Psoas muscle (tissue), 8 donors: ENCODE data around the gene MUC5B. TPM values are rescaled to one million over a fixed set of nuclear protein-coding genes. Genes with fewer than 3 reads are reported as not detected.

ENCODE experiments used
- ATAC-seq, 4 donors: fragments of 200-7000 bp; cut with Tn5 transposase; one replicate each; pipeline ENCODE4 v1.9.1; 2020; ENCODE audit warnings: moderate library complexity in 3 of 4, mild to moderate bottlenecking in 2 of 4
- DNase-seq, 2 donors: peaks; one replicate each; pipeline ENCODE4 v3.0.0-alpha.2; 2020
- H3K27ac ChIP-seq: fragments of 200-600 bp; one replicate; pipeline ENCODE4 v1.8.0; 2022
- H3K27me3 ChIP-seq, 3 donors: fragments of 200-600 bp in 1 of 3; one replicate each; pipeline versions ENCODE4 v1.6.1 to v1.8.0; 2013 to 2022; ENCODE audit warnings: low read length in 2 of 3, mild to moderate bottlenecking in 2 of 3, moderate library complexity in 1 of 3; ENCODE audit not compliant: insufficient read depth in 3 of 3
- H3K36me3 ChIP-seq, 2 donors: fragments of 200-600 bp in 1 of 2; one replicate each; pipeline versions ENCODE4 v1.6.1 to v1.8.0; 2013 to 2022; ENCODE audit warnings: low read depth in 1 of 2, mild to moderate bottlenecking in 1 of 2, moderate library complexity in 1 of 2; ENCODE audit not compliant: insufficient read depth in 1 of 2
- H3K4me1 ChIP-seq: fragments of 200-600 bp; one replicate; pipeline ENCODE4 v1.8.0; 2022
- H3K4me3 ChIP-seq: fragments of 200-600 bp; one replicate; pipeline ENCODE4 v1.8.0; 2022; ENCODE audit warnings: mild to moderate bottlenecking
- H3K9me3 ChIP-seq: fragments of 200-600 bp; one replicate; pipeline ENCODE4 v1.8.0; 2022
- WGBS, 3 donors: extraction: QIAGEN DNeasy Blood & Tissue Kit; methylation state at CpG; one replicate each; pipeline versions ENCODE4 v1.1.6 to v1.1.7; 2013; 5-methylcytosine and 5-hydroxymethylcytosine counted together
- intact Hi-C, 2 donors: fragments of 100-400 bp; cut with DNase I; formaldehyde crosslinking; loops; one replicate each; pipeline versions ENCODE4 v1.11.0 to v1.14.2; 2022
- polyA plus RNA-seq, 3 donors: library from polyadenylated mRNA; stranded (reverse); fragments of 200-250 nt; gene quantifications; one replicate each; pipeline ENCODE4 v1.2.3, GENCODE V29; 2013
- total RNA-seq, 4 donors: library from RNA; stranded (reverse); fragmentation: NEBNext Ultra II Directional in 2 of 4; extraction: Animal tissue kit (Norgen Biotek cat#: 25700) in 2 of 4; gene quantifications; one replicate each; pipeline versions ENCODE4 v1.2.1 to v1.2.4, GENCODE V29; 2021 to 2023
- TF ChIP-seq, protein P1 (sequence below): fragments of 200-600 bp; IDR thresholded peaks from one replicate; pipeline ENCODE4 v1.8.0; 2022; ENCODE audit warnings: antibody characterized with exemption
- donor health status: healthy with polysubstance abuse.
- donor health status: DM: no; HTN: no; CAD: no; lungs with moderate emphysema.
- donor health status: Bipolar disorder and iron deficiency.
- donor health status: healthy.
- donor health status: DM: yes; HTN: yes; CAD: no.
- donor health status: DM: no; HTN: no; CAD: no.
- donor health status: DM: no; HTN: no; CAD: no.
- donor health status: DM: yes; HTN: yes; CAD: no.

The MUC5B gene
- total and polyA plus RNA-seq, 7 donors = under 0.01 to 0.41 (median 0.11) TPM; not detected in 3

DNA sequence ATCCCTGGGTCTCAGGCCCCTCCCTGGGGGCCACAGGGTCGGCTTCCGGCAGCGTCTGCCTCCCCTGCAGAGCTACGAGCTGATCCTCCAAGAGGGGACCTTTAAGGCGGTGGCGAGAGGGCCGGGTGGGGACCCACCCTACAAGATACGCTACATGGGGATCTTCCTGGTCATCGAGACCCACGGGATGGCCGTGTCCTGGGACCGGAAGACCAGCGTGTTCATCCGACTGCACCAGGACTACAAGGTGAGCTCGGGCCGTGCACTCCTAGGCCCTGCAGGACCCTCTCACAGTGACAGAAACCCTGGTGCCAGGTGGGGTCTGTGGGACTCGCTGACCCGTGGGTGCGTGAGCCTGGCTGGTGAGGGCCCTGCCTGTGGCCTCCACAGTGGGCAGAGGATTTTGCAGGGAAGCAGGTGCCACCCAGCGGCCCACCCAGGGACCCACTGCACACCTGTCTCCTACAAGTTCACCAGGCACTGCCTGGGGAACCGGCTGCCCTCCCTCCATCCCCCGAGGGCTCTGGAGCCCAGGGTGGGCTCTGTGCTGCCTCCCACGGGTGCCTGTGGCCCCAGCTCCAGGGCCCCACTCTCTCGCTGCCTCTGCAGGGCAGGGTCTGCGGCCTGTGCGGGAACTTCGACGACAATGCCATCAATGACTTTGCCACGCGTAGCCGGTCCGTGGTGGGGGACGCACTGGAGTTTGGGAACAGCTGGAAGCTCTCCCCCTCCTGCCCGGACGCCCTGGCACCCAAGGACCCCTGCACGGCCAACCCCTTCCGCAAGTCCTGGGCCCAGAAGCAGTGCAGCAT lies 13.7 kb downstream of the MUC5B start:
- TF ChIP-seq, protein P1, sequence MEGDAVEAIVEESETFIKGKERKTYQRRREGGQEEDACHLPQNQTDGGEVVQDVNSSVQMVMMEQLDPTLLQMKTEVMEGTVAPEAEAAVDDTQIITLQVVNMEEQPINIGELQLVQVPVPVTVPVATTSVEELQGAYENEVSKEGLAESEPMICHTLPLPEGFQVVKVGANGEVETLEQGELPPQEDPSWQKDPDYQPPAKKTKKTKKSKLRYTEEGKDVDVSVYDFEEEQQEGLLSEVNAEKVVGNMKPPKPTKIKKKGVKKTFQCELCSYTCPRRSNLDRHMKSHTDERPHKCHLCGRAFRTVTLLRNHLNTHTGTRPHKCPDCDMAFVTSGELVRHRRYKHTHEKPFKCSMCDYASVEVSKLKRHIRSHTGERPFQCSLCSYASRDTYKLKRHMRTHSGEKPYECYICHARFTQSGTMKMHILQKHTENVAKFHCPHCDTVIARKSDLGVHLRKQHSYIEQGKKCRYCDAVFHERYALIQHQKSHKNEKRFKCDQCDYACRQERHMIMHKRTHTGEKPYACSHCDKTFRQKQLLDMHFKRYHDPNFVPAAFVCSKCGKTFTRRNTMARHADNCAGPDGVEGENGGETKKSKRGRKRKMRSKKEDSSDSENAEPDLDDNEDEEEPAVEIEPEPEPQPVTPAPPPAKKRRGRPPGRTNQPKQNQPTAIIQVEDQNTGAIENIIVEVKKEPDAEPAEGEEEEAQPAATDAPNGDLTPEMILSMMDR = no peak
- DNase-seq = peak; percentile 9 to 44
- H3K4me3 ChIP-seq = no peak overlapping the region

DNA sequence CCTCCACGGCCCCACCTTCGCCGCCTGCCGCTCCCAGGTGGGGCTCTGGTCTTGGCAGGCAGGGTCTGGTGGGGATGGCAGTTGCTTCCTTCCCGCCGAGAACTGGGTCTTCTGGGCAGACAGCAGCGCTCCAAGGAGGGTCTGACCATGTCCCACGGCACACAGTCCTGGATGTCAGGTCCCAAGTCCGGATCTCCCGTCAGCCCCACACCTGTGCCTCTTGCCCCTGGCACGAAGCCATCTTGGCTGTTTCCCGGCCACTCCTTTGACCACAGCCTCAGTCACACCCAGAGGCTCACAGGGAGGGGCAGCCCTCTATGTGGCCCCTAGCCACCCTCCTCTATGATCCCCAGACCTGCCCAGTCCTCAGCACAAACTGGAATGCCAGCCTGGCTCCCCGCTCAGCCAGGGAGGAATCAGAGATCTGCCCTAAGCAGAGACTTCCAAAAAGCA lies 14.3 kb downstream of the MUC5B start:
- peak in 1 of 2 donors; percentile 38 for DNase-seq
- intact Hi-C loops = no loop called here
- peaks cover 0 to 3% (median under 1%) of the 10 kb centered on the region in 3 donors for H3K27me3 ChIP-seq

More for the DNA sequence above, 13.7 kb downstream of the MUC5B start:
- Histone ChIP-seq H3K4me1 (no peaks in the 10 kb centered on the region), H3K9me3 (no peaks in the 10 kb centered on the region), H3K27me3 (peaks cover 0 to 6% (median 5%) of the 10 kb centered on the region in 3 donors), H3K27ac (no peak overlapping the region), H3K36me3 (no peaks in the 10 kb centered on the region)
- no peak for ATAC-seq
- WGBS, 3 donors = 83 to 86% (median 84%) methylated on average over 33 to 37 of the region's 37 CpGs
- intact Hi-C loops = no loop called here

DNA sequence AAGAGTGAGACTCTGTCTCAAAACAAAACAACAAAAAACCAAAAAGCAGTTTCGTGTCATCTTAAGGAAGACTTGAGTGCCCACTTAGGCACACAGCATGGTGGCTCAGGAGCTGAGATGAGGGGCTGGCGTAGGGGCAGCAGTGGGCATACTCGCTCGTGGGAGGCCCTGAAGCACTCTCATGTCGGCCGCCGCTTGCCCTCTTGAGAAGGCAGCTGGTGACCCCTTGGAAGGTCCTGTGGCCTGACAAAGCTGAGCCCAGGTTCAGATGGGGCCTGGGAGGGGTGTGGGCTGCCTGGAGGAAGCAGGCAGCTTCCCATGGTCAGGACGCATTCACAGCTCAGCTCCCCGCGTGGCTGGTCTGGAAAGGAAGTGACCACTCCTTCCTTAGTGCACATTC lies 15.0 kb downstream of the MUC5B start:
- H3K36me3 ChIP-seq = no peaks in the 10 kb centered on the region
- intact Hi-C loops = no loop called here
- TF ChIP-seq, protein P1 = no peak
- H3K9me3 ChIP-seq = no peaks in the 10 kb centered on the region
- no peak overlapping the region for H3K4me3 ChIP-seq
- H3K27me3 ChIP-seq = peaks cover 0 to 3% (median 0%) of the 10 kb centered on the region in 3 donors
- no peak overlapping the region for H3K27ac ChIP-seq
- DNase-seq (peak in 1 of 2 donors; percentile 27), ATAC-seq (no peak)
- 75 to 81% (median 77%) methylated on average over 10 of the region's 10 CpGs for WGBS, 3 donors
- H3K4me1 ChIP-seq = no peaks in the 10 kb centered on the region

More for the DNA sequence above, 14.3 kb downstream of the MUC5B start:
- Histone ChIP-seq H3K4me3 (no peak overlapping the region), H3K4me1 (no peaks in the 10 kb centered on the region), H3K36me3 (no peaks in the 10 kb centered on the region), H3K27ac (no peak overlapping the region), H3K9me3 (no peaks in the 10 kb centered on the region)
- 76 to 77% (median 76%) methylated on average over 13 of the region's 13 CpGs for WGBS, 3 donors
- ATAC-seq = no peak
- TF ChIP-seq, protein P1 = no peak

DNA sequence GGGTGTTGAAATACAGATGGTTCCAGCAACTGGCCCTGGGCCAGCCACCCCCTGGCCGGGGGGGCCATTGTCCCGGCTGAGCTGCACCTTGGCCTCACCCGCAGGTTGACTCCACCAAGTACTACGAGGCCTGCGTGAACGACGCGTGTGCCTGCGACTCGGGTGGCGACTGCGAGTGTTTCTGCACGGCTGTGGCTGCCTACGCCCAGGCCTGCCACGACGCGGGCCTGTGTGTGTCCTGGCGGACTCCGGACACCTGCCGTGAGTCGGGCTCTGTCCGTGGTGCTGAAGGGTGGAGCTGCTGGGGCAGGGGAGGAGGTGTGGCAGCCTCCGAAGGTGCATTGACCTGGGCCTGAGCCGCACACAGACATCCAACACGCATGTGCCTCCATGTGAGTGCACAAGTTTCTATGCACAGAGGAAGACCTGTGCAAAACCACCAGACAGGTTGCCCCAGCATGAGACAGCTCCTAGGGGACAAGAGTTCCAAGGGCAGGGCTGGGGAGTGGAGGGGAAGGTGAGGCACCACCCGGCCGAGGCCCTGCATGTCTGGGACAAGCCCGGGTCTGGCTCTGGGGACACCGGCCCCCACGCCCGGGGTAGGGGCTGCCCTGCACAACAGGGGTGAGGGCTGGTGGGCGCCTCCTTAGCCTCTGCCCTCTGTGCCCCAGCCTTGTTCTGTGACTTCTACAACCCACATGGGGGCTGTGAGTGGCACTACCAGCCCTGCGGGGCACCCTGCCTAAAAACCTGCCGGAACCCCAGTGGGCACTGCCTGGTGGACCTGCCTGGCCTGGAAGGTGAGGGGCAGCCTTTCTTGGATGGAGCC lies 16.1 kb downstream of the MUC5B start:
- ATAC-seq (peak in 1 of 4 donors; percentile 34), DNase-seq (no peak)
- TF ChIP-seq, protein P1 = no peak
- H3K27me3 ChIP-seq = peaks cover 0 to 3% (median 0%) of the 10 kb centered on the region in 3 donors
- no peak overlapping the region for H3K4me3 ChIP-seq
- 53 to 60% (median 55%) methylated on average over 32 to 34 of the region's 34 CpGs for WGBS, 3 donors
- H3K36me3 ChIP-seq = no peaks in the 10 kb centered on the region
- no peaks in the 10 kb centered on the region for H3K9me3 ChIP-seq
- intact Hi-C loops = no loop called here
- no peaks in the 10 kb centered on the region for H3K4me1 ChIP-seq
- H3K27ac ChIP-seq = no peak overlapping the region
